GM12864 (cell line): ENCODE results near the gene WDR45B.

Source experiments
- DNase-seq: peaks from one replicate; pipeline ENCODE4 v3.0.0-alpha.2; 2011; ENCODE audit warnings: low read depth
- H3K4me3 ChIP-seq: 2 replicates; pipeline ENCODE4 v1.5.1; 2011; ENCODE audit warnings: mild to moderate bottlenecking, low read depth, low read length, control low read depth
- CTCF ChIP-seq: IDR thresholded peaks from 2 replicates; pipeline ENCODE4 v1.5.1; 2011; ENCODE audit warnings: low read depth, mild to moderate bottlenecking, moderate library complexity, low read length, control low read depth, inconsistent platforms; ENCODE audit errors: missing control alignments

Gene WDR45B

GRCh38 chr17:82600731-82601446 lies 47.4 kb downstream of the WDR45B start:
- TF ChIP-seq CTCF, result no peak
- H3K4me3 ChIP-seq, result no peak overlapping the region
- DNase-seq, result no peak

DNA sequence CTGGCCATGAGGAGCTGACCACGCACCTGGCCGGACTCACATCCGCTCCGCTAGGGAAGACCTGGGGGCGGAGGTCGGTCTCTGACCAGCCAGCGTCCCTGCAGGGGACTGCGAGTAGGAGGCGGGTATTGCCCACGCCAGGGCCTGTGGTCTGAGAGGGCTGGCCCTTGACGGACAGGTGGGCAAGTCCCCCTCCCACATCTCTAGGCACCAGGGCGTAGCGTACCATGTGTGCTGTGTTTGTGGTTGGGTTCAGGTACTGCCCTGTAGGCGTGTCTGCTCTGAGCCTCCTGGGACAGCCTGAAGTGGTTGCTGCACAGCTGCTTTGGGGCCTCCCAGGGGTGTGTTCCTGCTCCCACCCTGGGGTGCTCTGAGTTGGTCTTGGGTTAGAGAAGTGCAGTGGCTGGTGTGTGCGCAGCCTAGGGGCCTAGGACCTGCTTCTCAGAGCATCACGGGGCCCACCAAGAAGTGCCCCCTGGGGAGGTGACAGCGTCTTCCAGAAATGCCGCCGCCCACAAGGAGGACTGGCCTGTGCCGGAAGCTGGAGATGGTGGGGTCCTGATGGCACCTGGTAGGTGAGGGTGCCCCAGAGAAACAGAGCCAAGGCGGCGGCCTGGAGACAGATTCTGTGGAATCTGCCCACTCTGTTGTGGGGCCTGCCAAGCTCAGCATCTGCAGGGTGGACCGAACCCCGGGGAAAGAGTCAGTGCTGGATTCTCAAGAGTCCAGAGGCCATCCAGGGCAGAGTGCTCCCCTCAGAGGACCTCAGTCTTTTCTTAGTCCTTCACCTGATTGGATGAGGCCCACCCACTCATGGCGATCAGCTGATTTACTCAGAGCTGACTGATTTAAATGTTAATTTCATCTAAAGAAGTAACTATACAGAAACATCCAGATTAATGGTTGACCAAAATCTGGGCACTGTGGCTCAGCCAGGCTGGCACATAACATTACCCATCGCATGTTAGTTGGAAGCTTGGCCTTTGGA lies 48.3 kb downstream of the WDR45B start:
- no peak for TF ChIP-seq CTCF
- no peak overlapping the region for H3K4me3 ChIP-seq
- peak; percentile 13 for DNase-seq

- DNase-seq, result no peak
- H3K4me3 ChIP-seq, result no peak overlapping the region
- TF ChIP-seq CTCF, result no peak
Measured at GRCh38 chr17:82598256-82599119, 49.8 kb downstream of the WDR45B start.

- no peak for DNase-seq
- no peak for TF ChIP-seq CTCF
- no peak overlapping the region for H3K4me3 ChIP-seq
Measured at GRCh38 chr17:82596837-82597672, 51.2 kb downstream of the WDR45B start.

- no peak for TF ChIP-seq CTCF
- no peak overlapping the region for H3K4me3 ChIP-seq
- DNase-seq, result no peak
Measured at GRCh38 chr17:82596296-82596695, 51.9 kb downstream of the WDR45B start.

- DNase-seq, result no peak
- H3K4me3 ChIP-seq, result no peak overlapping the region
- TF ChIP-seq CTCF, result no peak
Measured at GRCh38 chr17:82595893-82596292, 52.4 kb downstream of the WDR45B start.
